H1 (cell line): ENCODE results near the gene INAFM2. TPM values are rescaled to one million over a fixed set of nuclear protein-coding genes. Genes with fewer than 3 reads are reported as not detected.

Source experiments
- BCL11A ChIP-seq, 2 experiments: IDR thresholded peaks; one replicate each; pipeline ENCODE4 v1.6.1; 2011; ENCODE audit warnings: low read depth in 2 of 2, low read length in 2 of 2, mild to moderate bottlenecking in 2 of 2
- CREB1 ChIP-seq: IDR thresholded peaks from 2 replicates; pipeline ENCODE4 v1.6.1; 2012; ENCODE audit warnings: inconsistent platforms
- EGR1 ChIP-seq: IDR thresholded peaks from 2 replicates; pipeline ENCODE4 v1.6.1; 2011; ENCODE audit warnings: low read depth, low read length, borderline replicate concordance
- FOSL1 ChIP-seq: IDR thresholded peaks from 2 replicates; pipeline ENCODE4 v1.6.1; 2011; ENCODE audit warnings: mild to moderate bottlenecking, low read depth, low read length, moderate library complexity; ENCODE audit not compliant: insufficient read depth
- HDAC2 ChIP-seq, 2 experiments: fragments of 300-600 bp in 1 of 2; sonication (generic) in 1 of 2; IDR thresholded peaks; 2 replicates each; pipeline ENCODE4 v1.6.1; 2011 to 2012; ENCODE audit warnings: low read depth in 2 of 2, low read length in 2 of 2, mild to moderate bottlenecking in 2 of 2, moderate library complexity in 2 of 2, borderline replicate concordance in 1 of 2, inconsistent platforms in 1 of 2
- HDAC6 ChIP-seq: IDR thresholded peaks from one replicate; pipeline ENCODE4 v1.7.1; 2012; ENCODE audit warnings: low read depth, mild to moderate bottlenecking, inconsistent platforms, low read length, moderate library complexity
- NRF1 ChIP-seq: IDR thresholded peaks from 2 replicates; pipeline ENCODE4 v1.6.1; 2011; ENCODE audit warnings: mild to moderate bottlenecking, low read depth, low read length, improper control_type of control experiment
- POLR2A ChIP-seq, 2 experiments: IDR thresholded peaks; 1 replicate in 1 of 2; 2 replicates in 1 of 2; pipeline ENCODE4 v1.6.1; 2011; ENCODE audit warnings: low read depth in 2 of 2, low read length in 2 of 2, mild to moderate bottlenecking in 2 of 2; ENCODE audit errors: control extremely low read depth in 1 of 2
- POLR2AphosphoS5 ChIP-seq: IDR thresholded peaks from 2 replicates; pipeline ENCODE4 v1.6.1; 2011; ENCODE audit warnings: low read depth, low read length
- RAD21 ChIP-seq, 2 experiments: IDR thresholded peaks in 1 of 2; conservative IDR thresholded peaks in 1 of 2; 2 replicates each; pipeline ENCODE4 v1.6.1; 2011; ENCODE audit warnings: low read depth in 2 of 2, low read length in 2 of 2, improper control_type of control experiment in 1 of 2, inconsistent platforms in 1 of 2, mild to moderate bottlenecking in 1 of 2, moderate library complexity in 1 of 2
- SP1 ChIP-seq: IDR thresholded peaks from 2 replicates; pipeline ENCODE4 v1.6.1; 2011; ENCODE audit warnings: low read depth, low read length
- SRF ChIP-seq: IDR thresholded peaks from 2 replicates; pipeline ENCODE4 v1.6.1; 2011; ENCODE audit warnings: mild to moderate bottlenecking, low read depth, low read length, moderate library complexity
- polyA plus RNA-seq, 7 experiments: library from polyadenylated mRNA; depleted of rRNA in 3 of 7; stranded (reverse) in 5 of 7; unstranded in 2 of 7; fragments of >200 nt in 5 of 7; fragments of 200-250 nt in 2 of 7; gene quantifications; 1 replicate in 5 of 7; 2 replicates in 1 of 7; 4 replicates in 1 of 7; pipeline versions ENCODE4 v1.2.1 to v1.2.3, GENCODE V29; 2011 to 2013; ENCODE audit warnings: missing spikeins in 2 of 7, mixed read lengths in 2 of 7
- total RNA-seq: library from RNA; stranded (reverse); fragmentation: NEBNext Ultra II Directional; extraction: Animal tissue kit (Norgen Biotek cat#: 25700); gene quantifications from 2 replicates; pipeline ENCODE4 v1.2.1, GENCODE V29; 2021
- TF ChIP-seq, protein P1 (sequence below): fragments of 300-600 bp; sonication (generic); IDR thresholded peaks from 2 replicates; pipeline ENCODE4 v1.7.1; 2012; ENCODE audit warnings: low read length, moderate library complexity, mild to moderate bottlenecking, inconsistent platforms; ENCODE audit not compliant: insufficient replicate concordance

Gene INAFM2
- total and polyA plus RNA-seq, 2 of the 8 experiments (the other 6 are each of a cell fraction or from before 2014, with no cell fraction given): 15.3 to 35.1 TPM

DNA sequence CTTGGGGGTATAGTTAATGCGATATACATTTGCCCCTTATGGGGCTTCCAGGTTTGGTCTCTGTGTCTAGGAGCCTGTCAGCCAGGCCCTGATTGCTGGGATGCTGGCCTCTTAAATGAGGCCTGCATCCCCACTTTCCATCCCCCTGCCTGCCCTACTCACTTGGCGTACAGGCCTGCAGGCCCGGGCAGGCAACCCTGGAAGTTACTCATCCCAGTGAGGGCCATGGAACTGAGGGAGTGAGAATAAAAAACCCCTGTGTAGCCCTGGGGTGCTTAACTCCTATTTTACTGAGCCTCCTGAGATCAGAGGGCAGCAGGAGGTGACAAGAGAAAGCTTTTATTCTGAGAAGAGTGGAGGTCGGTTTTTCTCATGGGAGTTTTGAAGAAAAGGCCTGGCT, 36.5 kb downstream of the INAFM2 start (continued):
- TF ChIP-seq, protein P1, sequence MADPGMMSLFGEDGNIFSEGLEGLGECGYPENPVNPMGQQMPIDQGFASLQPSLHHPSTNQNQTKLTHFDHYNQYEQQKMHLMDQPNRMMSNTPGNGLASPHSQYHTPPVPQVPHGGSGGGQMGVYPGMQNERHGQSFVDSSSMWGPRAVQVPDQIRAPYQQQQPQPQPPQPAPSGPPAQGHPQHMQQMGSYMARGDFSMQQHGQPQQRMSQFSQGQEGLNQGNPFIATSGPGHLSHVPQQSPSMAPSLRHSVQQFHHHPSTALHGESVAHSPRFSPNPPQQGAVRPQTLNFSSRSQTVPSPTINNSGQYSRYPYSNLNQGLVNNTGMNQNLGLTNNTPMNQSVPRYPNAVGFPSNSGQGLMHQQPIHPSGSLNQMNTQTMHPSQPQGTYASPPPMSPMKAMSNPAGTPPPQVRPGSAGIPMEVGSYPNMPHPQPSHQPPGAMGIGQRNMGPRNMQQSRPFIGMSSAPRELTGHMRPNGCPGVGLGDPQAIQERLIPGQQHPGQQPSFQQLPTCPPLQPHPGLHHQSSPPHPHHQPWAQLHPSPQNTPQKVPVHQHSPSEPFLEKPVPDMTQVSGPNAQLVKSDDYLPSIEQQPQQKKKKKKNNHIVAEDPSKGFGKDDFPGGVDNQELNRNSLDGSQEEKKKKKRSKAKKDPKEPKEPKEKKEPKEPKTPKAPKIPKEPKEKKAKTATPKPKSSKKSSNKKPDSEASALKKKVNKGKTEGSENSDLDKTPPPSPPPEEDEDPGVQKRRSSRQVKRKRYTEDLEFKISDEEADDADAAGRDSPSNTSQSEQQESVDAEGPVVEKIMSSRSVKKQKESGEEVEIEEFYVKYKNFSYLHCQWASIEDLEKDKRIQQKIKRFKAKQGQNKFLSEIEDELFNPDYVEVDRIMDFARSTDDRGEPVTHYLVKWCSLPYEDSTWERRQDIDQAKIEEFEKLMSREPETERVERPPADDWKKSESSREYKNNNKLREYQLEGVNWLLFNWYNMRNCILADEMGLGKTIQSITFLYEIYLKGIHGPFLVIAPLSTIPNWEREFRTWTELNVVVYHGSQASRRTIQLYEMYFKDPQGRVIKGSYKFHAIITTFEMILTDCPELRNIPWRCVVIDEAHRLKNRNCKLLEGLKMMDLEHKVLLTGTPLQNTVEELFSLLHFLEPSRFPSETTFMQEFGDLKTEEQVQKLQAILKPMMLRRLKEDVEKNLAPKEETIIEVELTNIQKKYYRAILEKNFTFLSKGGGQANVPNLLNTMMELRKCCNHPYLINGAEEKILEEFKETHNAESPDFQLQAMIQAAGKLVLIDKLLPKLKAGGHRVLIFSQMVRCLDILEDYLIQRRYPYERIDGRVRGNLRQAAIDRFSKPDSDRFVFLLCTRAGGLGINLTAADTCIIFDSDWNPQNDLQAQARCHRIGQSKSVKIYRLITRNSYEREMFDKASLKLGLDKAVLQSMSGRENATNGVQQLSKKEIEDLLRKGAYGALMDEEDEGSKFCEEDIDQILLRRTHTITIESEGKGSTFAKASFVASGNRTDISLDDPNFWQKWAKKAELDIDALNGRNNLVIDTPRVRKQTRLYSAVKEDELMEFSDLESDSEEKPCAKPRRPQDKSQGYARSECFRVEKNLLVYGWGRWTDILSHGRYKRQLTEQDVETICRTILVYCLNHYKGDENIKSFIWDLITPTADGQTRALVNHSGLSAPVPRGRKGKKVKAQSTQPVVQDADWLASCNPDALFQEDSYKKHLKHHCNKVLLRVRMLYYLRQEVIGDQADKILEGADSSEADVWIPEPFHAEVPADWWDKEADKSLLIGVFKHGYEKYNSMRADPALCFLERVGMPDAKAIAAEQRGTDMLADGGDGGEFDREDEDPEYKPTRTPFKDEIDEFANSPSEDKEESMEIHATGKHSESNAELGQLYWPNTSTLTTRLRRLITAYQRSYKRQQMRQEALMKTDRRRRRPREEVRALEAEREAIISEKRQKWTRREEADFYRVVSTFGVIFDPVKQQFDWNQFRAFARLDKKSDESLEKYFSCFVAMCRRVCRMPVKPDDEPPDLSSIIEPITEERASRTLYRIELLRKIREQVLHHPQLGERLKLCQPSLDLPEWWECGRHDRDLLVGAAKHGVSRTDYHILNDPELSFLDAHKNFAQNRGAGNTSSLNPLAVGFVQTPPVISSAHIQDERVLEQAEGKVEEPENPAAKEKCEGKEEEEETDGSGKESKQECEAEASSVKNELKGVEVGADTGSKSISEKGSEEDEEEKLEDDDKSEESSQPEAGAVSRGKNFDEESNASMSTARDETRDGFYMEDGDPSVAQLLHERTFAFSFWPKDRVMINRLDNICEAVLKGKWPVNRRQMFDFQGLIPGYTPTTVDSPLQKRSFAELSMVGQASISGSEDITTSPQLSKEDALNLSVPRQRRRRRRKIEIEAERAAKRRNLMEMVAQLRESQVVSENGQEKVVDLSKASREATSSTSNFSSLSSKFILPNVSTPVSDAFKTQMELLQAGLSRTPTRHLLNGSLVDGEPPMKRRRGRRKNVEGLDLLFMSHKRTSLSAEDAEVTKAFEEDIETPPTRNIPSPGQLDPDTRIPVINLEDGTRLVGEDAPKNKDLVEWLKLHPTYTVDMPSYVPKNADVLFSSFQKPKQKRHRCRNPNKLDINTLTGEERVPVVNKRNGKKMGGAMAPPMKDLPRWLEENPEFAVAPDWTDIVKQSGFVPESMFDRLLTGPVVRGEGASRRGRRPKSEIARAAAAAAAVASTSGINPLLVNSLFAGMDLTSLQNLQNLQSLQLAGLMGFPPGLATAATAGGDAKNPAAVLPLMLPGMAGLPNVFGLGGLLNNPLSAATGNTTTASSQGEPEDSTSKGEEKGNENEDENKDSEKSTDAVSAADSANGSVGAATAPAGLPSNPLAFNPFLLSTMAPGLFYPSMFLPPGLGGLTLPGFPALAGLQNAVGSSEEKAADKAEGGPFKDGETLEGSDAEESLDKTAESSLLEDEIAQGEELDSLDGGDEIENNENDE: no peak
- TF ChIP-seq CREB1: no peak
- TF ChIP-seq FOSL1: no peak
- TF ChIP-seq POLR2A (IDR thresholded peaks at IDR 0.05; ENCODE audit: control extremely low read depth in 1 of 2, low read depth in 2 of 2, low read length in 2 of 2): no peak
- no peak for TF ChIP-seq POLR2AphosphoS5
- no peak for TF ChIP-seq HDAC2 (IDR thresholded peaks at IDR 0.05; ENCODE audit: borderline replicate concordance in 1 of 2, low read depth in 2 of 2, low read length in 2 of 2)
- TF ChIP-seq SP1: no peak
- TF ChIP-seq SRF: no peak
- no peak for TF ChIP-seq NRF1
- TF ChIP-seq RAD21 (IDR thresholded peaks at IDR 0.05 in 1 of 2, conservative IDR thresholded peaks at IDR 0.05 in 1 of 2; ENCODE audit: low read depth in 2 of 2, low read length in 2 of 2): no peak
- TF ChIP-seq BCL11A (IDR thresholded peaks at IDR 0.05; ENCODE audit: low read depth in 2 of 2, low read length in 2 of 2): no peak
- TF ChIP-seq HDAC6: no peak
- no peak for TF ChIP-seq EGR1
